GM12872 (cell line): ENCODE results near the gene GRIK1.

Source experiments
- CTCF ChIP-seq: IDR thresholded peaks from 3 replicates; pipeline ENCODE4 v1.5.1; 2011; ENCODE audit warnings: low read depth, mild to moderate bottlenecking, low read length, moderate library complexity; ENCODE audit not compliant: insufficient read depth

The GRIK1 gene

GRCh38 chr21:29958551-29958950 is 18.8 kb upstream of the GRIK1 start:
- no peak for TF ChIP-seq CTCF

GRCh38 chr21:29953690-29954089 is 13.9 kb upstream of the GRIK1 start:
- TF ChIP-seq CTCF: no peak

- TF ChIP-seq CTCF: no peak
Observed at GRCh38 chr21:29953072-29953471, 13.3 kb upstream of the GRIK1 start.

- no peak for TF ChIP-seq CTCF
Observed at GRCh38 chr21:29951911-29952310, 12.1 kb upstream of the GRIK1 start.

- no peak for TF ChIP-seq CTCF
Observed at GRCh38 chr21:29949991-29950390, 10.2 kb upstream of the GRIK1 start.

GRCh38 chr21:29947119-29947518 is 7.3 kb upstream of the GRIK1 start:
- no peak for TF ChIP-seq CTCF

- TF ChIP-seq CTCF: no peak
Observed at GRCh38 chr21:29943885-29944284, 4.1 kb upstream of the GRIK1 start.

GRCh38 chr21:29942034-29942433 is 2.2 kb upstream of the GRIK1 start:
- TF ChIP-seq CTCF: no peak
